Thyroid gland (tissue), 4 donors: Measurements from ENCODE around the gene GARIN5A.

Experiments
- CTCF ChIP-seq, 6 experiments: fragments of 200-600 bp in 3 of 6; fragments of 450-650 bp in 3 of 6; sonication (generic) in 3 of 6; IDR thresholded peaks; one replicate each; pipeline ENCODE4 v1.5.1; 2016 to 2019; ENCODE audit warnings: antibody characterized with exemption in 6 of 6, mild to moderate bottlenecking in 2 of 6, inconsistent platforms in 1 of 6, moderate library complexity in 1 of 6
- POLR2A ChIP-seq, 2 donors: fragments of 450-650 bp; IDR thresholded peaks; one replicate each; pipeline ENCODE4 v1.6.1; 2017; ENCODE audit warnings: antibody characterized with exemption in 2 of 2, mild to moderate bottlenecking in 2 of 2, moderate library complexity in 1 of 2

GRCh38 chr19:50460161-50460765 lies 16.4 kb downstream of the GARIN5A start:
- TF ChIP-seq CTCF (IDR thresholded peaks at IDR 0.05) (no peak), POLR2A (IDR thresholded peaks at IDR 0.05) (no peak)
